H1 (cell line): ENCODE measurements around the gene UBQLN4.

ENCODE experiments used
- ATF3 ChIP-seq: IDR thresholded peaks from 2 replicates; pipeline ENCODE4 v1.6.1; 2011; ENCODE audit warnings: low read depth, mild to moderate bottlenecking, low read length; ENCODE audit not compliant: insufficient read depth
- CREB1 ChIP-seq: IDR thresholded peaks from 2 replicates; pipeline ENCODE4 v1.6.1; 2012; ENCODE audit warnings: inconsistent platforms
- CTCF ChIP-seq, 3 experiments: IDR thresholded peaks; 1 replicate in 2 of 3; 2 replicates in 1 of 3; pipeline versions ENCODE4 v1.5.1 to v1.6.1; 2011; ENCODE audit warnings: low read length in 3 of 3, mild to moderate bottlenecking in 3 of 3, inconsistent platforms in 2 of 3, low read depth in 1 of 3, moderate library complexity in 1 of 3; ENCODE audit not compliant: insufficient read depth in 1 of 3; ENCODE audit errors: control extremely low read depth in 1 of 3
- GABPA ChIP-seq: IDR thresholded peaks from 2 replicates; pipeline ENCODE4 v1.6.1; 2011; ENCODE audit warnings: mild to moderate bottlenecking, low read length, moderate library complexity, borderline replicate concordance; ENCODE audit not compliant: insufficient read depth
- KDM1A ChIP-seq: fragments of 200-600, 300-600 bp; sonication (generic); IDR thresholded peaks from 2 replicates; pipeline ENCODE4 v1.7.1; 2016; ENCODE audit warnings: mild to moderate bottlenecking, low read length, borderline replicate concordance
- POLR2A ChIP-seq, 2 experiments: IDR thresholded peaks; 1 replicate in 1 of 2; 2 replicates in 1 of 2; pipeline ENCODE4 v1.6.1; 2011; ENCODE audit warnings: low read depth in 2 of 2, low read length in 2 of 2, mild to moderate bottlenecking in 2 of 2; ENCODE audit errors: control extremely low read depth in 1 of 2
- RBBP5 ChIP-seq: IDR thresholded peaks from 2 replicates; pipeline ENCODE4 v1.7.1; 2012; ENCODE audit warnings: low read depth, mild to moderate bottlenecking, inconsistent platforms, low read length, moderate library complexity, borderline replicate concordance
- YY1 ChIP-seq: IDR thresholded peaks from 2 replicates; pipeline ENCODE4 v1.6.1; 2011; ENCODE audit warnings: low read depth, mild to moderate bottlenecking, low read length

- no peak for TF ChIP-seq GABPA
- TF ChIP-seq CREB1 = no peak
- no peak for TF ChIP-seq YY1
- no peak for TF ChIP-seq CTCF (IDR thresholded peaks at IDR 0.05; ENCODE audit: control extremely low read depth in 1 of 3, insufficient read depth in 1 of 3, low read depth in 1 of 3, low read length in 3 of 3)
- TF ChIP-seq KDM1A = no peak
- no peak for TF ChIP-seq ATF3
- TF ChIP-seq RBBP5 = no peak
- no peak for TF ChIP-seq POLR2A (IDR thresholded peaks at IDR 0.05; ENCODE audit: control extremely low read depth in 1 of 2, low read depth in 2 of 2, low read length in 2 of 2)
Observed at GRCh38 chr1:155996166-155996565, 57.4 kb downstream of the UBQLN4 start.
